GM15510 (cell line): ENCODE data around the gene TBC1D19.

Experiments
- POLR2A ChIP-seq: IDR thresholded peaks from 3 replicates; pipeline ENCODE4 v1.6.1; 2011; ENCODE audit warnings: borderline replicate concordance; ENCODE audit not compliant: insufficient read length; ENCODE audit errors: extremely low read depth

Gene TBC1D19

DNA sequence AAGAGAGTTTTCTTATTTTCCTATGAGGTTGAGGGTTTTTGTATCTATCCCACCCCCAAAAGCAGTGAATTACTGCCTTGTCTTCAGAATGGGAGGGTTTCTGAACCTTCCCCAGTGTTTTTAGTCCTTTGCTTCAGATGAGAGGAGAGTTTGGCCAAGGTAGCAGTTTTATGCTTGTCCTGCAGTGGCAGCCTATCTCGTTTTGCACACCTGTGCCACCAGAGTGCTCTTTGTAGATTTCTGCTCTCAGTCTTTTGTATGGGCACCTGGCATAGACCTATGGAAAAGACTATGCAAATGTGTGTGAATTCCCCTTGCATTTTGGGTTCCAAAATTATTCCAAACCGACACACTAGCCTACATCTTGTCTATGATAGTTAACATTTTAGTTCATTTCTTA is 5.8 kb downstream of the TBC1D19 start:
- no peak for TF ChIP-seq POLR2A

DNA sequence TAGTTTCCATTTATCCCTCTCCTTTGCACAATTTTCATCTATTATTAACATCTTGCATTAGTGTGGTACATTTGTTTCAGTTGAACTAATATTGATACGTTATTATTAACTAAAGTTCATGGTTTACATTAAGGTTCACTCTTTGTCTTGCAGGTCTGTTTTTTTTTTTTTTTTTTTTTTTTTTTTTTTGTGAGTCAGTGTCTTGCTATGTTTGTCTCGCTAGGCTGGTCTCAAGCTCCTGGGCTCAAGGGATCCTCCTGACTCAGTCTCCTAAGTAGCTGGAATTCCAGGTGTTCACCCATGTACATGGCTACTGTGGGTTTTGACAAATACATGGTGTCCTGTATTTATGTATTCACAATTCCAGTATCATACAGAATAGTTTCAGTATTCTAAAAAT is 6.8 kb downstream of the TBC1D19 start:
- no peak for TF ChIP-seq POLR2A

DNA sequence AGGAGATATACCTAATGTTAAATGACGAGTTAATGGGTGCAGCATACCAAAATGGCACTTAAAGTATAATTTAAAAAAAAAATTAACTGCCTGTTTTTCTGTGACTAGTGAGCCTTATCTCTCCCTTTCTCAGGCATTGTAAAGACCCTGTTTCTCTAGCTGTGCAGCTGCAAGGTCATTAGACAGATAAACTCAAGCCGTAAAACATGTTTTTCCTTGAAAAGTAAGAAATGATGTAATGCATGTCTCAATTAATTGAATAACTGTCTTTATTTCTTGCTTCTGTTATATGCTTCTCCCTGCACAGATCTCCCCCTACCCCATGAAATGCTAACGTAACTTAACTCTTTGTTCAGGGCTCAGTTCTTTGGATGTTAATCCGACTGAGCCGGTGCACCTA is 10.5 kb downstream of the TBC1D19 start:
- no peak for TF ChIP-seq POLR2A

DNA sequence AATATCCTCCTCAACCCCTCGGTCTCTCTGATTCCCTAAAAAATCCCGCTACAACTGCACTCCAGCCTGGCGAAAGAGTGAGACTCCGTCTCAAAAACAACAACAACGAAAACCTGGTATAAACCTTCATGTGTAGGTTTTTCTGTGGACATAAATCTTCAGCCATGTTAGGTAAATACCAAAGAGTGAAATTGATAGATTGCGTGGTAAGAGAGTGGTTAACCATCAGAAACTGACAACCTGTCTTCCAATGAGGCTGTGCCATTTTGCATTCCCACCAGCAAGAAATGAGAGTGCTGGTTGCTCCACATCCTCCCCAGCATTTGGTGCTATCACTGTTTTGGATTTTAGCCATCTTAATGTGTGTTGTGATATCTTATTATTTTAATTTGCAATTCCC is 10.9 kb downstream of the TBC1D19 start:
- TF ChIP-seq POLR2A, result no peak

DNA sequence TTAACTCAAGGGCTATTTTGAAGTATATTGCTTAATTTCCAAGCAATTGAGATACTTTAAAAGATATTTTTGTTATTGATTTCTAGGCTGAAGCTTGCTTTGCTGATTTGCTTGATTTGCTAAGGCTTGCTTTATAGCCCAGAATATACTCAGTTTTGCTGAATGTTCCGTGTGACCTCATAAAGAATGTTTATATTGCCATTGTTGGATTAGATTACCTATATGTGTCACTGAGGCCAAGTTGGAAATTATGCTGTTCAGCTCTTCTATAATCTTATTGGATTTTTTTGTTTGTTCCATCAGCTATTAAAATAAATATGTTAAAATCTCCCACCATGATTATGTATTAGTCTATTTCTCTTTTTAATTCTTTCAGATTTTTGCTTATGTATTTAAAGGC is 13.0 kb downstream of the TBC1D19 start:
- TF ChIP-seq POLR2A, result no peak

DNA sequence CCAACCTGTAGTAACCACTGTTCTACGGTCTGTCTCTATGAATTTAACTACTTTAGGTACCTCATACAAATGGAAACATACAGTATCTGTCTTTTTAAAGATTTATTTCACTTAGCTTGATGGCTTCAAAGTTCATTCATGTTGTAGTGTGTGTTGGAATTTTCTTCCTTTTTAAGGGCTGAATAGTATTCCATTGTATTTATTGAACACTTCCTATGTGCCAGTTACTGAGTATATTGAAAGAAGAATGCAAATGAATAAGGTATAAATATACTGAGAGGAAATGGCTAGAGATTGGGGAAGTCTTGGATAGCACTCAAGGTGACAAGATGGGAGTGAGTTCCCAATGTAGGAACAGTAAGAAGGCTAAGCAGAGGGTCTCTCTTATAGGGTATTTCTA is 17.3 kb downstream of the TBC1D19 start:
- TF ChIP-seq POLR2A, result no peak

DNA sequence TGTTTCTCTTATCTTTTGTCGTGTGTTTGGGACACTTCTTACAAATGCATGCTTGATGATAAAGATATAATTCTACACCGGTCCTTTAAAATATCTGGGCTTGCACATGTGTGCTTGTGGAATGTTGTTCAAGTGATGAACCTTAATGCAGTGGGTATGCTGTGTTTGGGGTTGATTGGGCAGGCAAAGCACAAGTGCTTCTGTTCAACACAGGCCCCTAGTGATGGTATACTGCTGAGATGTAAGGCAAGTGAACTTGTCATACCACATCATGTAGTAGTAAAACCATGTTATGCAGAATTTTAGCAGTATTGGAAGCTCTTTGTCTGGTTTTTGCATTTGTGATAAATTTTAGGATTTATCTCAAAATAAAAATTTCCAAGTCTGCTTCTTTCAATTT is 23.9 kb downstream of the TBC1D19 start:
- TF ChIP-seq POLR2A, result no peak

DNA sequence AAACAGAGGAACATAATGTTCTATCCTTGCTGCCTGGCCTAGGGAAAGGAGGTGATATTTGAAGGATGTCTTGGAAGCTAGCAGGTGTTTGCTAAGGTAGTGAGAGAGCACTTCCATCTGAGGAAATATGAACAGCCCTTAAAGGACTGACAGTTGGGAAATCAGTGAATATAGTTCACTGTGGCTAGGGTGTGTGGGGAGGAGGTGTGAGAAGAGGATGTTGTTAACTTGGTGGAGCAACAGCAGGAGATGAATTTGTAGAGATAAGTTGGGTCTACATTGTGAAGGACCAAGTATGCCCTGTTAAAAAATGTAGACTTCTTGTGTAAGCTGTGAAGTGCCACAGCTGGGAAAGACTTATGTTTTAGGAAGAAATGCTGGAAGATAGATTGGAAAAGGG is 25.5 kb downstream of the TBC1D19 start:
- no peak for TF ChIP-seq POLR2A

DNA sequence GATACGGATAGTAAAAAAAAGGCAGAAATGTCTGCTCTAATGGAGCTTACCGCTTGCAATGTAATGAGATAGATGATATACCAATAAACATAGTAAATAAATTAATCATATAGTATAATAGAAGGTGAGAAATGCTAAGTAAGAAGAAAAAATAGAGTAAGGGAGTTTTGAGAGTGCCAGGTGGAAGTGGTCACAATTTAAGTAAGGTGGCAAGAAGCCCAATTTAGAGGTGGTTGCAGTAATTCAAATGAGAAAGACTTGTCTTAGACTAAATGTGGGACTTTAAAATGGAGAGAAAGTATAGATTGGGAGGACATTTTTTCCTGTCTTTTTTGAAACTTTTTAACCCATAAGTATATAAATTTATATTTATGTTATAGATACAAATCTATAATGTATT is 26.0 kb downstream of the TBC1D19 start:
- TF ChIP-seq POLR2A, result no peak

DNA sequence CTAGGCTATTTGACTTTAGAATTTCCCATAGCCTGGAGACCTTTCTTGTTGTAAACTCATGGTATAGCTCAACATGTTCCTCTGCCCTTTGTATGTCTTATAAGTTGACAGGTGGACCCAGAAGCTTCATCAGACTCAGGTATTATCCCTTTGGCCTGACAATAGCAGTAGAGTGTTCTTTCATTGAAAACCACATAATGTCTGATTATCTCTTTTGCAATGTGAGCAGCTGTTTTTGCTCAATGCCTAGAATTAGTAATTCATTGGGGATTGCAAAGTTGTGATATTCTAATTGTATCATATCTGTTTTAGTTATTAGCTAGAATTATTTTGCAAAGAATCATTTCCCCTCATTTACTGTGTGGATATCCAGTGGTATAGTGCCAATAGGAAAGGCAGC is 27.5 kb downstream of the TBC1D19 start:
- TF ChIP-seq POLR2A, result no peak

DNA sequence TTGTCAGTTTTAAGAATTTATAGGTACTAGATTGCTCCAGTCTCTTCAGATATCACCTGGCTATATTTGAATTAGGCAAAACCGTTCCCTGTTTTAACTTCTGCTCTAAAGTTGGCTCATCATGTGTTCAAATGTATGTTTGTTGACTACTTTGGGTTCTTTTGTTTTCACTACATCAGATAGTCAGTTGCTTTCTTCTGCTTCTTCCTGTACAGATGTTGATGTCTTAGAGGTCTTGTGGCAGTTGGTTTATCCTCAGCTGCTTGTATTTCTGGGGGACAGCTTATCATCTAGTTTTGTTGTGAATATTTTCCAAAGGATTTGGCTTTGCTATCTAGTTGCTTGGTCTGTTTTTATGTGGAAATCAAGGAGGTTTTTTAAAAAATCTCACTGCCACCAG is 28.0 kb downstream of the TBC1D19 start:
- no peak for TF ChIP-seq POLR2A

DNA sequence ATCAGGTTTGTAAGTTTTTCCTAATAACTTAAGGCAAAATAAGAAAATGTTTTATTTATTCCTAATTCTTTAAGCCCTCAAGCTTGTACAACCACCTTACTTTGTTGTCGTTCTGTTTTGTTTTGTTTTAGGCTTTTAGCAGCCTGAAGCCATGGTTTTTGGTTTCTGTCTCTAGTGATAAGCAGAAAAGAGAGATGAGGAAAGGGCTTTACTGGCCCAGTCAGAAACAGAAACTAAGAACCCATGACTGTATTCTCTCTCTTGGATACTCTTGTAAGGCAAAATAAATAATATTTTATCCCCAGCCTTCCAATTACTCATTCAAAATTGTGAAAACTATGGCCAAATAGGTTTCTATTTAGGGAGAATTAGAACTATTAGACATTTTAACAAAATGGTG is 29.4 kb downstream of the TBC1D19 start:
- no peak for TF ChIP-seq POLR2A

DNA sequence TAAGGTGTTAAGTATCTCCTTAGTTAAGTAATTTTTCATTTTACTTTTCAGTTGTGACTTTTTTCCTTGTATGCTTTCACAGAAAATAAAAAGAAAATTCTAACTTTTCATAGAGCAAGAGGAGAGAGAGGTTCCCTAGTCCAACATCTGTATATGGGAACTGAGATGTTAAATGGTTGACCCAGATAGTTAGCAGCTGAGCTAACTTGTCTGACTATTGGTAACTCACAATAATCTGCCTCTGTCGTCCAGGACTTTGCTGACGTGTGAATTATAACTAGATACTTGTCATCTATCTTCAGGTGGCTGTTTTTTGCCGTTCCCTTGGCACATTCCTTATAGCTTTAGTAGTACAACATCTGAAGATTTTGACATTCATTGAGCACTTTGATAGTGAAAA is 29.9 kb downstream of the TBC1D19 start:
- TF ChIP-seq POLR2A, result no peak

DNA sequence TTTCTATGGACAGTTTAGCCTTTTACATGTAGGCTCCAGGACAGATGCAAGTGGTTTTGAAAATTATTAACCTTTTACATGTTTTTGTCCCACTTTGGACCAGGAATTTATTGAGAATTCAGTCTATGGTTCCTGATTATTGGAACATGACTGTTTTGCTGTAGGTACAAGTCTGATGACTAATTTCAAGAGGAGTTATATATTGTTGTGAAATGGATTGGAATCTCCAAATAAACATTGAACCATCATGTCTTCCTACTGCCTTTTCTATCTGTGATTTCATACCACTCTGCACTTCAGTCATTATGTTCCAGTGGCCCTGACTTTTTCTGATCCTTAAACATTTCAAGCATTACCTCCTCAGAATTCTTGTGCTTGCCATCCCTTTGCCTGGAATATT is 35.9 kb downstream of the TBC1D19 start:
- TF ChIP-seq POLR2A, result no peak

DNA sequence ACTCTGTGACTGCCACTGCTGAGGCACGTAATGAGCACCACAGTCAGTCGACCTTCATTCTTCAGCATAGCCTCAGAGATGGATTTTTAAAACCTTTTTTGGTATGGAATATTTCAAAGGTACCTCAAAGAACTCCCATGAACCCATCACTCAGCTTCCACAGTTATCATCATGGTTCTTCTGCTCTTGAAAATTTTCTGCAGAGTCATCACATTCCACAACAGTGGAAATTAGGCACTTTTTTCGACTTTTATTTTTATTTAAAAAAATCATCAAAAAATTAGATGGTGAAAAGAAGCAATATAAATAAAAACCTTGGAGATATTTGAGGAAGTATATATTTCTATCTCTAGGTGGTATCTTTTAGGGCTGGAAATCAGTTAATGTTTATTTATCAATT is 37.5 kb downstream of the TBC1D19 start:
- TF ChIP-seq POLR2A, result no peak

DNA sequence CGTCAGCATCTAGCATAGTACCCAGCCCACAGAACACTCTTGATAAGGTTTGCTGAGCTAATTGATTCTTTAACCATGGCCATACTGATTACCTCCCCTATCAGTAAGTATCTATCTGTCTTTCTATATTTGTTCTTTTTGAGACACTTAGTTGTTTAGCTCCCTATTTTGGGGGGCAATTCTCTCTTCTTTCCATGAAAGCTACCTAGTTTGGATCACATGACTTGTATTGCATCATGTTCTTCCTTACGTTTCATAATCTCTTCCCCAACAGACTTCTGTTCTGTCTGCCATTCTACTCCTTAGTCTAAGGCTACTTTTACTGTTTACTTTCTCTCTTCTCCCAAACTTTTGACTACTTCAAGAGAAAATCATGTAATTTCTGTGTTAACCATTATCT is 39.0 kb downstream of the TBC1D19 start:
- no peak for TF ChIP-seq POLR2A

DNA sequence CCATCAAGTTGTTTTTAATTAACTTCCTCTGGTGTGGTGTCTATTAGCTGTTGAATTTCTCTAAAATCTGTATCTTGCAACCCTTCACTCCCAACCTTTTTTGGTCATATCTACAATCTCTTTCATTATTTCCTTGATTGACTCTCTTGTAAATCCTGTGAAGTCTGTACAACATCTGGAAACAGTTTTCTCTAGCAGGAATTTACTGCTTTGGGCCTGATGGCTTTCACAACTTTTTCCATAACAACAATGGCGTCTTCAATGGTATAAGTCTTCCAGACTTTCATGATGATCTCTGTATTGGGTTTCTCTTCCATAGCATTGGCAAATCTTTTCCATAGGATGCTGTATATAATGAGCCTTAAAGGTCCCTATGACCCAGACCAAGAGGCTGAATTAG is 49.0 kb downstream of the TBC1D19 start:
- TF ChIP-seq POLR2A, result no peak
